OCI-LY1 (cell line): ENCODE results near the gene PBXIP1.

Experiments
- H2AFZ ChIP-seq: fragments of 200-600 bp; sonication (generic), shearing (Covaris generic); 2 replicates; pipeline ENCODE4 v1.6.0; 2014; ENCODE audit warnings: antibody characterized with exemption, mild to moderate bottlenecking, low read length
- H3F3A ChIP-seq: fragments of 200-600 bp; sonication (generic), shearing (Covaris generic); 2 replicates; pipeline ENCODE4 v1.6.0; 2014; ENCODE audit warnings: mild to moderate bottlenecking, antibody characterized with exemption, low read length, moderate library complexity; ENCODE audit not compliant: insufficient read depth
- H3K27ac ChIP-seq: fragments of 200-600 bp; sonication (generic); 2 replicates; pipeline ENCODE4 v1.5.1; 2014; ENCODE audit warnings: low read length, mixed run types, mild to moderate bottlenecking, low read depth; ENCODE audit not compliant: poor library complexity, severe bottlenecking
- H3K27me3 ChIP-seq: fragments of 200-600 bp; sonication (generic); 2 replicates; pipeline ENCODE4 v1.6.0; 2014; ENCODE audit warnings: antibody characterized with exemption, mild to moderate bottlenecking, low read length, moderate library complexity; ENCODE audit not compliant: insufficient read depth
- H3K36me3 ChIP-seq: fragments of 200-600 bp; sonication (generic); 2 replicates; pipeline ENCODE4 v1.6.1; 2014; ENCODE audit warnings: mild to moderate bottlenecking, antibody characterized with exemption, low read length, moderate library complexity, mixed read lengths; ENCODE audit not compliant: insufficient read depth
- H3K4me1 ChIP-seq: fragments of 200-600 bp; sonication (generic); 2 replicates; pipeline ENCODE4 v1.5.1; 2014; ENCODE audit warnings: mild to moderate bottlenecking, low read length, moderate library complexity; ENCODE audit not compliant: insufficient read depth, severe bottlenecking
- H3K4me2 ChIP-seq: fragments of 200-600 bp; sonication (generic), shearing (Covaris generic); 2 replicates; pipeline ENCODE4 v1.6.1; 2014; ENCODE audit warnings: low read length
- H3K4me3 ChIP-seq: fragments of 200-600 bp; sonication (generic); 2 replicates; pipeline ENCODE4 v1.5.1; 2014; ENCODE audit warnings: low read length, low read depth, mild to moderate bottlenecking, mixed read lengths; ENCODE audit not compliant: poor library complexity, severe bottlenecking
- H3K79me2 ChIP-seq: fragments of 200-600 bp; shearing (Covaris generic); 2 replicates; pipeline ENCODE4 v1.6.1; 2016; ENCODE audit warnings: mixed run types, low read length, mixed read lengths; ENCODE audit not compliant: insufficient read depth
- H3K9ac ChIP-seq: fragments of 200-600 bp; sonication (generic), shearing (Covaris generic); 2 replicates; pipeline ENCODE4 v1.6.1; 2014; ENCODE audit warnings: mild to moderate bottlenecking, low read length, mixed read lengths
- H3K9me2 ChIP-seq: fragments of 200-600 bp; sonication (generic), shearing (Covaris generic); 2 replicates; pipeline ENCODE4 v1.6.1; 2014; ENCODE audit warnings: low read depth, mild to moderate bottlenecking, low read length, mixed read lengths
- H3K9me3 ChIP-seq: fragments of 200-600 bp; shearing (Covaris generic); 2 replicates; pipeline ENCODE4 v1.6.1; 2014; ENCODE audit warnings: low read length, mixed read lengths
- H4K20me1 ChIP-seq: fragments of 200-600 bp; sonication (generic), shearing (Covaris generic); 2 replicates; pipeline ENCODE4 v1.6.0; 2016; ENCODE audit warnings: mild to moderate bottlenecking, low read length; ENCODE audit not compliant: insufficient read depth
- CTCF ChIP-seq: fragments of 200-600 bp; sonication (generic), shearing (Covaris generic); IDR thresholded peaks from 2 replicates; pipeline ENCODE4 v1.5.1; 2017; ENCODE audit warnings: mild to moderate bottlenecking, antibody characterized with exemption, low read length, moderate library complexity, mixed read lengths
- EZH2 ChIP-seq: fragments of 200-600 bp; sonication (generic), shearing (Covaris generic); IDR thresholded peaks from 2 replicates; pipeline ENCODE4 v1.8.0; 2017; ENCODE audit warnings: borderline replicate concordance, mixed run types, mild to moderate bottlenecking, antibody characterized with exemption, low read length, moderate library complexity, mixed read lengths

The PBXIP1 gene

GRCh38 chr1:154938604-154939399, 17.1 kb downstream of the PBXIP1 start:
- Histone ChIP-seq H3K9me2 (no peaks in the 10 kb centered on the region), H3K4me2 (peak overlapping the region; percentile 89; the same call in 1 of the 2 replicates), H3K27me3 (no peaks in the 10 kb centered on the region), H2AFZ (no peak overlapping the region), H3K4me3 (no peak overlapping the region), H3K9me3 (no peaks in the 10 kb centered on the region), H3K9ac (no peak overlapping the region; the same call in 1 of the 2 replicates), H3K27ac (peak overlapping the region; percentile 93), H3K4me1 (peaks cover 73% of the 10 kb centered on the region), H3K79me2 (no peaks in the 10 kb centered on the region; the same call in 1 of the 2 replicates), H3K36me3 (no peaks in the 10 kb centered on the region), H4K20me1 (no peaks in the 10 kb centered on the region), H3F3A (no peaks in the 10 kb centered on the region; the same call in 1 of the 2 replicates)
- TF ChIP-seq EZH2: no peak
- no peak for TF ChIP-seq CTCF

GRCh38 chr1:154937988-154938386, 17.9 kb downstream of the PBXIP1 start:
- TF ChIP-seq CTCF (no peak), EZH2 (no peak)

GRCh38 chr1:154937085-154937987, 18.6 kb downstream of the PBXIP1 start:
- peaks cover 2% of the 10 kb centered on the region; the same call in 1 of the 2 replicates for H3K36me3 ChIP-seq
- no peaks in the 10 kb centered on the region for H3K9me2 ChIP-seq
- peak overlapping the region; percentile 72 for H3K4me3 ChIP-seq
- no peaks in the 10 kb centered on the region for H3K9me3 ChIP-seq
- peaks cover 58% of the 10 kb centered on the region for H3K4me1 ChIP-seq
- peak overlapping the region; percentile 79 for H3K9ac ChIP-seq
- H4K20me1 ChIP-seq: no peaks in the 10 kb centered on the region
- no peaks in the 10 kb centered on the region; the same call in 1 of the 2 replicates for H3K79me2 ChIP-seq
- H3F3A ChIP-seq: no peaks in the 10 kb centered on the region; the same call in 1 of the 2 replicates
- H3K27ac ChIP-seq: peak overlapping the region; percentile 93
- H2AFZ ChIP-seq: no peak overlapping the region
- TF ChIP-seq CTCF (peak; percentile 39; the same call in 1 of the 2 replicates), EZH2 (no peak)
- H3K4me2 ChIP-seq: peak overlapping the region; percentile 89
- no peaks in the 10 kb centered on the region for H3K27me3 ChIP-seq

More at GRCh38 chr1:154937988-154938386, 17.9 kb downstream of the PBXIP1 start:
- Histone ChIP-seq H3K9me3 (no peaks in the 10 kb centered on the region), H3K27ac (peak overlapping the region; percentile 93), H3K9ac (peak overlapping the region; percentile 79), H3K27me3 (no peaks in the 10 kb centered on the region), H3K4me3 (peak overlapping the region; percentile 72), H2AFZ (no peak overlapping the region), H4K20me1 (no peaks in the 10 kb centered on the region), H3K4me2 (peak overlapping the region; percentile 89), H3K9me2 (no peaks in the 10 kb centered on the region), H3K4me1 (peaks cover 65% of the 10 kb centered on the region), H3K36me3 (no peaks in the 10 kb centered on the region), H3K79me2 (no peaks in the 10 kb centered on the region; the same call in 1 of the 2 replicates), H3F3A (no peaks in the 10 kb centered on the region; the same call in 1 of the 2 replicates)
